Measurements from ENCODE around the gene MMP14. TPM values are rescaled to one million over a fixed set of nuclear protein-coding genes. Genes with fewer than 3 reads are reported as not detected.
A peak's percentile ranks its signal among the peaks of the same experiment; 100 is the strongest.

Gene MMP14
- total and polyA plus RNA-seq, 2 of the 13 experiments (the other 11 are each of a cell fraction or from before 2014, with no cell fraction given) = 5.2 to 9.8 TPM

DNA sequence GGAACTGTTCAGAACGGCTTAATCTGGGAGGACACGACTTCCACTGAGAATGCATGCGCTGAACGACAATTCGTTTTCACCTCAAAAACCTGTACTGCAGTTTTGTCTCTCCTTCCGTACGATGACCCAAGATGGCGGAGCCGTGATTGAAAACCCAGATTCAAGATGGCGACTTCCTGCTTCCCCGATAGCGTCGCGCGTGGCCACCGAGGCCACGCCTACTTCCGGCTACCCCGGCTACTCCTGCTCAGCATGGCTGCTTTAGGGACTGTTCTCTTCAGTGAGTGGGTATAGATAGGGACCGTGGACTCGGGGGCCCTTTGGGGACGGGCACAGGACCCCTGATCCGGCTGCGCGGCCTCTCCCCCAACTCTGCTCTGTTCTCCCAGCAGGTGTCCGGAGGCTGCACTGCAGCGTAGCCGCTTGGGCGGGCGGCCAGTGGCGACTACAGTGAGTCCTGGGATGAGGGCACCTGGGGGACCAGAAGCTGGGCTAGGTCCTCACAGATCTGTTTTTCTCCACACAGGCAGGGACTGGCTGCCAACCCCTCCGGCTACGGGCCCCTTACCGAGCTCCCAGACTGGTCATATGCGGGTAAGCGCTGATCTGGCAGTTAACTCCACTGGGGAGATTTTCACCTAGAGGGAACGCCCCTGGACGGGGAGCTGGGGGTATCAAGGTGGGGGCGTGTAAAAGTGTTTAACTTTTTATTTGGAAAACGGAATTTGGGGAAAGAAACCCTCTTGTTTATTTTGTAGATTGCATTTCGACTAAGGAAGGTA, 6.5 kb upstream of the MMP14 start, which contains the start of gene MRPL52 (continued):
- TF ChIP-seq, protein P1, sequence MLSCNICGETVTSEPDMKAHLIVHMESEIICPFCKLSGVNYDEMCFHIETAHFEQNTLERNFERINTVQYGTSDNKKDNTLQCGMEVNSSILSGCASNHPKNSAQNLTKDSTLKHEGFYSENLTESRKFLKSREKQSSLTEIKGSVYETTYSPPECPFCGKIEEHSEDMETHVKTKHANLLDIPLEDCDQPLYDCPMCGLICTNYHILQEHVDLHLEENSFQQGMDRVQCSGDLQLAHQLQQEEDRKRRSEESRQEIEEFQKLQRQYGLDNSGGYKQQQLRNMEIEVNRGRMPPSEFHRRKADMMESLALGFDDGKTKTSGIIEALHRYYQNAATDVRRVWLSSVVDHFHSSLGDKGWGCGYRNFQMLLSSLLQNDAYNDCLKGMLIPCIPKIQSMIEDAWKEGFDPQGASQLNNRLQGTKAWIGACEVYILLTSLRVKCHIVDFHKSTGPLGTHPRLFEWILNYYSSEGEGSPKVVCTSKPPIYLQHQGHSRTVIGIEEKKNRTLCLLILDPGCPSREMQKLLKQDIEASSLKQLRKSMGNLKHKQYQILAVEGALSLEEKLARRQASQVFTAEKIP (CRISPR knock-in tag; IDR thresholded peaks at IDR 0.05; ENCODE audit: borderline replicate concordance) = no peak
- TF ChIP-seq ARNT2 (CRISPR knock-in tag; IDR thresholded peaks at IDR 0.05; ENCODE audit: low read depth) (peak; percentile 92; the same call in 1 of the 2 replicates), TRIM22 (IDR thresholded peaks at IDR 0.05) (no peak), ZNF678 (CRISPR knock-in tag; IDR thresholded peaks at IDR 0.05) (peak; percentile 90; the same call in 1 of the 2 replicates), NFATC3 (CRISPR knock-in tag; IDR thresholded peaks at IDR 0.05) (no peak), FUBP1 (CRISPR knock-in tag; IDR thresholded peaks at IDR 0.05; ENCODE audit: borderline replicate concordance) (no peak), NCOA5 (CRISPR knock-in tag; IDR thresholded peaks at IDR 0.05) (0 out of 2 replicates have a peak, but pooled peaks have one; percentile 73), ZNF605 (CRISPR knock-in tag; IDR thresholded peaks at IDR 0.05) (peak; percentile 92), IKZF1 (IDR thresholded peaks at IDR 0.05) (no peak)
- TF ChIP-seq, protein P2, sequence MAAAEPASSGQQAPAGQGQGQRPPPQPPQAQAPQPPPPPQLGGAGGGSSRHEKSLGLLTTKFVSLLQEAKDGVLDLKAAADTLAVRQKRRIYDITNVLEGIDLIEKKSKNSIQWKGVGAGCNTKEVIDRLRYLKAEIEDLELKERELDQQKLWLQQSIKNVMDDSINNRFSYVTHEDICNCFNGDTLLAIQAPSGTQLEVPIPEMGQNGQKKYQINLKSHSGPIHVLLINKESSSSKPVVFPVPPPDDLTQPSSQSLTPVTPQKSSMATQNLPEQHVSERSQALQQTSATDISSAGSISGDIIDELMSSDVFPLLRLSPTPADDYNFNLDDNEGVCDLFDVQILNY (CRISPR knock-in tag; conservative IDR thresholded peaks at IDR 0.05) = no peak
- TF ChIP-seq, protein P3, sequence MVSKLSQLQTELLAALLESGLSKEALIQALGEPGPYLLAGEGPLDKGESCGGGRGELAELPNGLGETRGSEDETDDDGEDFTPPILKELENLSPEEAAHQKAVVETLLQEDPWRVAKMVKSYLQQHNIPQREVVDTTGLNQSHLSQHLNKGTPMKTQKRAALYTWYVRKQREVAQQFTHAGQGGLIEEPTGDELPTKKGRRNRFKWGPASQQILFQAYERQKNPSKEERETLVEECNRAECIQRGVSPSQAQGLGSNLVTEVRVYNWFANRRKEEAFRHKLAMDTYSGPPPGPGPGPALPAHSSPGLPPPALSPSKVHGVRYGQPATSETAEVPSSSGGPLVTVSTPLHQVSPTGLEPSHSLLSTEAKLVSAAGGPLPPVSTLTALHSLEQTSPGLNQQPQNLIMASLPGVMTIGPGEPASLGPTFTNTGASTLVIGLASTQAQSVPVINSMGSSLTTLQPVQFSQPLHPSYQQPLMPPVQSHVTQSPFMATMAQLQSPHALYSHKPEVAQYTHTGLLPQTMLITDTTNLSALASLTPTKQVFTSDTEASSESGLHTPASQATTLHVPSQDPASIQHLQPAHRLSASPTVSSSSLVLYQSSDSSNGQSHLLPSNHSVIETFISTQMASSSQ (IDR thresholded peaks at IDR 0.05; ENCODE audit: low read depth) = peak; percentile 70
- TF ChIP-seq, protein P3 (CRISPR knock-in tag; IDR thresholded peaks at IDR 0.05; ENCODE audit: borderline replicate concordance) = peak; percentile 78
- TF ChIP-seq, protein P4, sequence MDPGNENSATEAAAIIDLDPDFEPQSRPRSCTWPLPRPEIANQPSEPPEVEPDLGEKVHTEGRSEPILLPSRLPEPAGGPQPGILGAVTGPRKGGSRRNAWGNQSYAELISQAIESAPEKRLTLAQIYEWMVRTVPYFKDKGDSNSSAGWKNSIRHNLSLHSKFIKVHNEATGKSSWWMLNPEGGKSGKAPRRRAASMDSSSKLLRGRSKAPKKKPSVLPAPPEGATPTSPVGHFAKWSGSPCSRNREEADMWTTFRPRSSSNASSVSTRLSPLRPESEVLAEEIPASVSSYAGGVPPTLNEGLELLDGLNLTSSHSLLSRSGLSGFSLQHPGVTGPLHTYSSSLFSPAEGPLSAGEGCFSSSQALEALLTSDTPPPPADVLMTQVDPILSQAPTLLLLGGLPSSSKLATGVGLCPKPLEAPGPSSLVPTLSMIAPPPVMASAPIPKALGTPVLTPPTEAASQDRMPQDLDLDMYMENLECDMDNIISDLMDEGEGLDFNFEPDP (CRISPR knock-in tag; conservative IDR thresholded peaks at IDR 0.05) = no peak
- TF ChIP-seq, protein P5, sequence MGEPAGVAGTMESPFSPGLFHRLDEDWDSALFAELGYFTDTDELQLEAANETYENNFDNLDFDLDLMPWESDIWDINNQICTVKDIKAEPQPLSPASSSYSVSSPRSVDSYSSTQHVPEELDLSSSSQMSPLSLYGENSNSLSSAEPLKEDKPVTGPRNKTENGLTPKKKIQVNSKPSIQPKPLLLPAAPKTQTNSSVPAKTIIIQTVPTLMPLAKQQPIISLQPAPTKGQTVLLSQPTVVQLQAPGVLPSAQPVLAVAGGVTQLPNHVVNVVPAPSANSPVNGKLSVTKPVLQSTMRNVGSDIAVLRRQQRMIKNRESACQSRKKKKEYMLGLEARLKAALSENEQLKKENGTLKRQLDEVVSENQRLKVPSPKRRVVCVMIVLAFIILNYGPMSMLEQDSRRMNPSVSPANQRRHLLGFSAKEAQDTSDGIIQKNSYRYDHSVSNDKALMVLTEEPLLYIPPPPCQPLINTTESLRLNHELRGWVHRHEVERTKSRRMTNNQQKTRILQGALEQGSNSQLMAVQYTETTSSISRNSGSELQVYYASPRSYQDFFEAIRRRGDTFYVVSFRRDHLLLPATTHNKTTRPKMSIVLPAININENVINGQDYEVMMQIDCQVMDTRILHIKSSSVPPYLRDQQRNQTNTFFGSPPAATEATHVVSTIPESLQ (CRISPR knock-in tag; conservative IDR thresholded peaks at IDR 0.05) = 0 out of 2 replicates have a peak, but pooled peaks have one; percentile 5
